NCI-H1694 treated with DMSO at 0.1 percent for 48 hours (cell line): ENCODE data around the gene FLRT2.

Experiments
- DNase-seq: peaks from one replicate; lab custom pipeline; 2025; lab: John Stamatoyannopoulos, UW

Gene FLRT2, protein sequence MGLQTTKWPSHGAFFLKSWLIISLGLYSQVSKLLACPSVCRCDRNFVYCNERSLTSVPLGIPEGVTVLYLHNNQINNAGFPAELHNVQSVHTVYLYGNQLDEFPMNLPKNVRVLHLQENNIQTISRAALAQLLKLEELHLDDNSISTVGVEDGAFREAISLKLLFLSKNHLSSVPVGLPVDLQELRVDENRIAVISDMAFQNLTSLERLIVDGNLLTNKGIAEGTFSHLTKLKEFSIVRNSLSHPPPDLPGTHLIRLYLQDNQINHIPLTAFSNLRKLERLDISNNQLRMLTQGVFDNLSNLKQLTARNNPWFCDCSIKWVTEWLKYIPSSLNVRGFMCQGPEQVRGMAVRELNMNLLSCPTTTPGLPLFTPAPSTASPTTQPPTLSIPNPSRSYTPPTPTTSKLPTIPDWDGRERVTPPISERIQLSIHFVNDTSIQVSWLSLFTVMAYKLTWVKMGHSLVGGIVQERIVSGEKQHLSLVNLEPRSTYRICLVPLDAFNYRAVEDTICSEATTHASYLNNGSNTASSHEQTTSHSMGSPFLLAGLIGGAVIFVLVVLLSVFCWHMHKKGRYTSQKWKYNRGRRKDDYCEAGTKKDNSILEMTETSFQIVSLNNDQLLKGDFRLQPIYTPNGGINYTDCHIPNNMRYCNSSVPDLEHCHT

DNA sequence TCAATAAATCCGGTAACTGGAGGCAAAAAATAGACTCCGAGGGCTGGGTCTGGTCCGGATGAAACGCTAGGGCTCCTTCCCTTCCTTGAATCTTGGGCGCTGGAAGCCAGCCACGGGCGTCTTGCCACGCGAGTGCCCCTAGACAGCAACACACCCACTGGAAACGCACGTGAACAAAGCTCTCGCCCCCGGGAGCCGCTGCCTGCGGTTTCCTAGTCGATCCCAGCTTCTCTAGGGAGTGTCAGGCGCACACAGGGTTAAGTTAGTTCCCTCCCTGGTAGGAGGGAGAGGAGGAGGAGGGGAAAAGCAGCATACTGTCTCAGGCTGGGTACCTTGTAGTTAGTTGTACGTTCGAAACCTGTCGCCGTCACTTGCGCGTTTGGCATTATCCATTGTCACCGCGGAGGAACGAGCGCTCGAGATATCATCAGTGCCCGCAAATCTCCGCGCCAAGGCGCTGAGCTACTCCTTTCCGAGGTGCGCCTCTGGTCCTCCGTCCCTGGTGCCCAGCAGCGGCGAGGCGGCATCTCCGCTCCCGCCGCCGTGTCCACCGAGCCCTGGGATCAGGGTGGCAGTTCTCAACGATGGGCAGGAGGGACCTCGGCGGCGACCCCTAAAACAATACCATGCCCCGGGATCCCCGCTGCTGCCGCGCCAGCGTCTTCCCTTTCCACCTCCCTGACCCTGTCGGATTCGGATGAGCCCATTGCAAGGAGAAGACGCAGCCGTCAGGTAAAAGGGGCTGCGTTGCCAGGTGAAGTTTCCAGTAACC, at the start of gene FLRT2:
TSS of gene FLRT2 (plus strand) at position 342 of the 772 bp plus-strand sequence. CDS start 91,371 bp downstream, outside the sequence.
- no peak for DNase-seq

- no peak for DNase-seq
These were observed 48.5 kb upstream of the FLRT2 start for GRCh38 chr14:85481471-85481870.

DNA sequence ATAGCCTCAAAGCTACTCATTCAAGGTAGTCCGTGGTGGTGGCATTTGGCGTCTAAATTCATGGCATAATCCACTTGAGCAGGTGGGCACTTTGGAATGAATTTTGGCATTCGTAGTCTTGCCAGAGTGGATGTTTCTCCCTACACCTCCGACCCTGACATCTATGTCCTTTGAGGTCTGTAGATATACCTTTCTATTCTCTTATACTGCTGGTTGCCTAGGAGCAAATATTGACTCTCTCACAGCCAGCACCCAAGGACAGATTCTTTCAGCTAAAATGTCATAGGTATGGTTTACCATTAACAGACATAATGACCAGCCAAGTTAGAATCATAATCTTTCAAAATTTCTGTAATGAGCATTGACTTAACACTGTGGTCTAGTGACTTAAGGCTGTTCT, 47.4 kb upstream of the FLRT2 start:
- DNase-seq: no peak

- DNase-seq: no peak
These were observed 46.9 kb upstream of the FLRT2 start for GRCh38 chr14:85483037-85483436.

GRCh38 chr14:85483652-85484051, 46.3 kb upstream of the FLRT2 start:
- no peak for DNase-seq

- DNase-seq: no peak
These were observed 42.7 kb upstream of the FLRT2 start for GRCh38 chr14:85487215-85487614.

- no peak for DNase-seq
These were observed 28.2 kb upstream of the FLRT2 start for GRCh38 chr14:85501751-85502150.

DNA sequence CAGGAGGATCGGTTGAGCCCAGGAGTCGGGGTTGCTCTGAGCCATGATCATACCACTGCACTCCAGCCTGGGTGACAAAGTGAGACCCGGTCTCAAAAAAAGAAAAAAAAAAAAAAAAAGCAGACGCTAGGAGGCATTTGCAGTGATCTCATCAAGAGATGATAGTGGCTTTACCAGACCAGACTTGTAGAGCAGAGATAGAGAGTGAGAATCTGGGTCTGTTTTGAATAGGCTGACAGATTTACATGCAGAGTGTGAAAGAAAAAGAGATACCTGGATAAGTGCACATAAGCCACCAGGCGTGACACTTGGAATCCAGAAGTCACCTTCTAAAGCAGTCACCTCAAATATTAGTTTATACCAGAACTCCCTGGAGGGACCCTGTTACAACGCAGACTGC, 21.1 kb upstream of the FLRT2 start:
- DNase-seq: no peak

GRCh38 chr14:85512451-85512850, 17.5 kb upstream of the FLRT2 start:
- no peak for DNase-seq

DNA sequence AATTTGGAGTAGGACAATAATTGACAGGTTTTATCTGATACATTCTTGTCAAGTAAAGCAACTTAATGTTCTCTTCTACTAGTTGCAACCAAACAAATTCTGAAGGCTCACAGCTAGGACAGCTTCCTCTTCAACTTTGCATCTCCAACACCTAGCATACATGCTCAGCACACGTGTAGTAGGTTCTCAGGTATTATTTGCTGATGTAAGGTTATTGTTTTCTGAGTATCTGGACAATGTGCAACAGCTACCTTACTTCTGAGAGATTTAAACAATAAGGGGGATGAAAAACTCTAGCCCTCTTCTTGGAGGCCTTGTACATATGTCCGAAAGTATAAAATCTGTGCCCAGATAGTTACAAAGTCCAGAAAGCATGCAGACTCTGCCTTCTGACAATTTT, 15.5 kb upstream of the FLRT2 start:
- no peak for DNase-seq

- DNase-seq: no peak
These were observed 13.5 kb upstream of the FLRT2 start for GRCh38 chr14:85516239-85517113.

DNA sequence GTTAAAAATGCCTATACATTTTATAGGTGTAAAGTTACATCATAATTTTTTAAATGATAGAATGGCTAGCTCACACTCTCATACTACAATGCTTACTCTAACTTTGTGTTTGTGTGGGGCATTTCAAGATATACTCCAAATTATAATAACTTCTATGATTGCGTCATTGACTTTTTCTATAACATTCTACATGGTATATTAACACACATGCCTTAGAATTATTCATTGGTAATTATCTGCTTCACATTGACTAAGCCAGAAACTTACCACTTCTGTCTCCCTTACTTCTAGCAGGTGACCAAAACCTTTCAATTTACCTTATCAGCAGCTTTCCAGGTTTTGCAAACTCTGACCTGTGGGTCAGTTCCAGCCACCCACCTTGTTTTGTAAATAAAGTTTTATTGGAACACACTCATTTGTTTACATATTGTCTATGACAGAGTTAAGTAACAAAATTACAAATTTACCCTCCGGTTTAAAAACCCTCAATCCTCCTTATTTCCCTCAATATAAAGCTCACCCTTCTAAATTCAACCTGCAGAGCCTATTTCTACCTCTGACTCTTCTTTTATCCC, 12.7 kb upstream of the FLRT2 start:
- DNase-seq: no peak

DNA sequence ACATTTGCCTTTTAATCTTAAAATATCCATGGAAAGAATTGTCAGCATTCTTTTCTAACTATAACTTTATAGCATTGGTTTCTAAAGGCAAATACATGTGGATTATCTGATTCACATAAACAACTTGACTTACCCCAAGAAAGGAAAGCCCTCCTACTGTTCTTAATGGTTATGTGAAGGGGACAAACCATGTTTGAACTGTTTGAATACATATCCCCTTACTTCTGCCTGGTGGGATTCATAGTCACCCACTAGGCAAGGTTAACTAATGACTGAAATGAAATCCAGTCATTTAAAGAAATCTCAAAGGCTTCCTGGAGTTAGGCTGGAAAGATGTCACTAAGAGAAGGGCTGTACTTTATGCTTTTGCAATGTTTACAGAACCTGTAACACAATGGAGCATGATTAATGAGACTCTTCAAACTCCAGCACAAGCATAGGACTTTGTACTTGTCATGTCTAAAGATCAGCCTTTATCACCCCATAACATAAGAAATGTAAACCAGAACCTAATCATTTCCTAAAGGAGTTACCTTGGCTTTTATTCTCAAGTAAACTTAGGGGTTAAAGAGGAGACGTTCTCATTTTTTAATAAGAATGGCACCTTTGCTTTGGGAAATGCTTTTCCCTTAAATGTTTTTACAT, 10.2 kb upstream of the FLRT2 start:
- DNase-seq: no peak

GRCh38 chr14:85520581-85520980, 9.4 kb upstream of the FLRT2 start:
- DNase-seq: no peak

- no peak for DNase-seq
These were observed 6.3 kb upstream of the FLRT2 start for GRCh38 chr14:85523624-85524023.

DNA sequence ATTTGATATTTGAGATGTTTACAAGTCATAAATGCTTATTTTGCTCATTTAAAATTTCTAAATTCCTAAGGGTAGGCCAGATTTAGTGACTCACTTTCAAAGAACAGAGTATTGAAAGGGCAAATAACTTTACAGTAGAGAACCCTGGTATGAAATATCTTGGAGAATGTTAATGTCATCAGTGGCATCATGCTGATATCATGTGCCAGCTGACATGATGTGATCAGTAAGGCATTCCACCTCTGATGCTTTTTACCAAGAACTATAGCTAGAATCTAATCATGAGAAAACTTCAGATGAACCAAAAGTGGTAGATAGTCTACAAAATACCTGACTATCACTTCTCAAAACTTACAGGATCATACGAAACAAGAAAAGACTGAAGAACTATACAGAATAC, 2.9 kb upstream of the FLRT2 start:
- DNase-seq: no peak

- no peak for DNase-seq
These were observed 2.4 kb upstream of the FLRT2 start for GRCh38 chr14:85527445-85528035.

DNA sequence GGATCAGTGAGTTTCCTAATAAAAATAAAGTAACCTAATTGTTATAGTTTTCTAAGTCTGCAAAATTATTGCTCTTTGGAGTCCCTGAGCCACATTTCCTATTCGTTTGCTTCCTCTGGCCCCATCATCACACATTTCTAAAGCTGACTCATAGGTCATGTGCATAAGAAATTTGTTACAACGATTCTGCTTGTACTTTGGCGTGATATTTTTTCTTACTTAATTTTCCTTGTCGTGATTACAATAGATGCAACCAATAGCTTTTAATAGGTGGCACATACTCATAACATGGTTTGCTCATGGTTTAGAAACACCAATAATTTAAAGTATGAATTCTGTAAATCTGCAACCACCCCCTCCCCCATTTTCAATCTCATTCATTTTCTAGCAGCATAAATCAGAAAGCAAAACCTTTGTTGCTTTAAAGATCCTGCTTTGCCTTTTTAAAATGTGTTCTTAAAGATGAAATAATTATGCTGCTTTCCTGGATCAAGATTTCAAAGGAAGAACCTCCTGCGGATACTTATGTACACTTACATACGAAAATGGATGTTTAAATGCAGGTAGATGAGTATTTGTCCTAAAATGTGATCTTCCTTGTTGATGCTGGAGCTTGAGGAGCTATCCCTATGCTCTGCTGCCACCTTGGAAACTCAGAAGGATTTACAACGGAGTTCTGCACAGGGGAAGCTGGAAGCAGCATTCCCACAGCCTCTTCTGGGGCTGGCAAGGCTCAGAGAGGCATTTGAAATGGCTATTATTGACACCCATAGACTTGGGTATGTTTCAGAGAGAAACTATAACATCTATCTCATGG, 1.7 kb upstream of the FLRT2 start:
- DNase-seq: peak; percentile 68

GRCh38 chr14:85528897-85529631, 880 bp upstream of the FLRT2 start:
- no peak for DNase-seq
